Stimulated activated CD8-positive, alpha-beta memory T cell treated with anti-CD3 and anti-CD28 coated beads, Interleukin-7, amount 100 ng/mL, for 4 hours (primary cell): ENCODE data around the gene ZNF217.
"Not testable (repeated sequence)": the region's sequence is repeated elsewhere in the genome, so short reads cannot be mapped to it uniquely, and the experiment has no call there.

Experiments
- DNase-seq, 2 donors: peaks; one replicate each; pipeline ENCODE4 v3.0.0-alpha.2; 2020; ENCODE audit warnings: low read depth in 2 of 2

ZNF217 gene

DNA sequence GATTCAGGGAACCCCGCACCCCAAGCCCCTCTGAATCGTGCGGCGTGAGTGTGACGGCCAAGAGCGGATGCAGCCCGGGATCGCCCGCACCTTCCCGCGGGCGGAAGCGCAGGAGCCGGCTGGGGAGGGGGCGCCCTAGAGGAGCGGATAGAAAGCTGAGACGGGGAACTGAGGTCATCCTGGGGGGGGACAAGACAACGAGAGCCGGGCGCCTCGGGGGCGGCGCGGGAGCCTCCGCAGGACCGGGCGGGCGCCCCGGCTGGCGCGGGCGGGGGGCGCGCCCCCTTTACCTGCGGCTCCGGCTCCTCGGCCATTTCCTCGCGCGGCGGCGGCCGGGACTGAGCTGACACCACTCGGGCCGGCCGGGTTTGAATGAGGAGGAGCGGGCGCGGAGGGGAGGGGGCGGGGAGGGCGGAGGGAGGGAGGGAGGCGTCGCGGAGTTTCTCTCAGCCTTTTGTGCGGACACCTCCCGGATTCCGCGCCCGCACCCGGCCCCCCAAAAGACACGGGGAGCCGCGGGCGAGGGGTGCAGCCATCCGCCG is at the start of gene ZNF217:
Gene ZNF217, minus strand, starts transcription at position 374 of the 542 bp plus-strand sequence. CDS start 11,013 bp downstream, outside the sequence.
- peak in 1 of 2 donors; percentile 57 for DNase-seq

- peak; percentile 33 to 43 for DNase-seq
These were observed 49.6 kb upstream of the ZNF217 start for GRCh38 chr20:53643031-53643832.

DNA sequence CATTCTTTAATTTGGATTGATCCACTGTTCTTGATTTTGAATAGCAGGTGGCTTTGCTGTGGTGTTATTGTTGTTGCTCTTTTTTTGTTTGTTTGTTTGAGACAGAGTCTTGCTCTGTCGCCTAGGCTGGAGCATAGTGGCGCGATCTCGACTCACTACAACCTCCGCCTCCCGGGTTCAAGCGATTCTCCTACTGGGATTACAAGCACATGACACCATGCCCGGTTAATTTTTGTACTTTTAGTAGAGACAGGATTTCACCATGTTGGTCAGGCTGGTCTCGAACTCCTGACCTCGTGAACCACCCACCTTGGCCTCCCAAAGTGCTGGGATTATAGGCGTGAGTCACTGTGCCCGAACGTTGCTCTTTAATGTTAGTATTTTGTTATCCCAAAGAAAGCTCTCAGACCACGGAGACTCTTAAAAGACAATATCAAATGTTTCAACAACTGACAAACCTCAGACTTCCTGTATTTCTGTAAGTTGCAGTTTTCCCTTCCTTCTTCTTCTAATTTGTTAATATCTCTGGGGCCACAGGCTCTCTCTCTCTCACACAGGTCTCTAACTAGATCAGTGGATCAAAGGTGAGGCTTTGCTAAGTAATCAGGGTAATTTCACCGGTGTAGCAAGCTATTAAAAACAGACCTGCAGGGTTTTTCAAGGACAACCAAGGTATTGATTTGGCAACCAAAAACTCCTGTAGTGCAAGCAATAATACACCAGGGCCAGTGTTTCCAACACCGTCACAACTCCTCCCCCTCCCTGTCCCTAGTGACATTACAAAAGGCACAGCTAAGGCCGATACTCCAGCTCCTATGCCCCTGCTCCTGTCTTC is 48.8 kb upstream of the ZNF217 start:
- DNase-seq, result no peak

GRCh38 chr20:53639647-53640440 is 46.2 kb upstream of the ZNF217 start:
- no peak for DNase-seq

DNA sequence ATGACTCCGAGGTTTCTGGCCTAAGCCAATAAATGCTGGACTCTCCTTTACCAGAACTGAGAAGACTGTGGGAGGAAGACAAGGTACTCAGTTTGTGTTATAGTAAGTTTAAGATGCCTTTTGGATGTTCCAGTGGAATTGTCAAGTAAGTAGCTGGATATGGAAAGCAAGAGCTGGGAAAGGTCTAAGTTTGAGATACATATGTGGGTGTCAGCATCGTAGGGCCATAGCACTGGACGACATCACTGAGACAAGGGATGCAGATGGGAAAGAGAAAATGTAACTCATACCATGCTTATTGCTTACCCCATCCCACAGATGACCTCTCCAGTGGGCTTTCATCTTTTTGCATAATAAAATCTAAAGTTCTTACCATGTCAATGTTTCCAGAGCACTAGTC is 45.5 kb upstream of the ZNF217 start:
- DNase-seq, result no peak

DNA sequence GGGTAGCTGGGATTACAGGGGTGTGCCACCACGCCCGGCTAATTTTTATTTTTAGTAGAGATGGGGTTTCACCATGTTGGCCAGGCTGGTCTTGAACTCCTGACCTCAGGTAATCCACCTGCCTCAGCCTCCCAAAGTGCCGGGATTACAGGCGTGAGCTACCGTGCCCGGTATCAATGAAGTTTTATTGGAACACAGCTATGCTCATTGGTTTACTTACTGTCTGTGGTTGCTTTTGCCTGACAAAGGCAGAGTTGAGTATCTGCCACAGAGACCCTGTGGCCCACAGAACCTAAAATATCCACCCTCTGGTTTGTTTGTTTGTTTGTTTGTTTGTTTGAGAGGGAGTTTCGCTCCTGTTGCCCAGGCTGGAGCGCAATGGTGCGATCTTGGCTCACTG is 43.7 kb upstream of the ZNF217 start:
- DNase-seq, result not testable (repeated sequence)

- DNase-seq, result no peak
These were observed 43.0 kb upstream of the ZNF217 start for GRCh38 chr20:53636540-53637097.

- DNase-seq, result no peak
These were observed 41.6 kb upstream of the ZNF217 start for GRCh38 chr20:53635221-53635620.

DNA sequence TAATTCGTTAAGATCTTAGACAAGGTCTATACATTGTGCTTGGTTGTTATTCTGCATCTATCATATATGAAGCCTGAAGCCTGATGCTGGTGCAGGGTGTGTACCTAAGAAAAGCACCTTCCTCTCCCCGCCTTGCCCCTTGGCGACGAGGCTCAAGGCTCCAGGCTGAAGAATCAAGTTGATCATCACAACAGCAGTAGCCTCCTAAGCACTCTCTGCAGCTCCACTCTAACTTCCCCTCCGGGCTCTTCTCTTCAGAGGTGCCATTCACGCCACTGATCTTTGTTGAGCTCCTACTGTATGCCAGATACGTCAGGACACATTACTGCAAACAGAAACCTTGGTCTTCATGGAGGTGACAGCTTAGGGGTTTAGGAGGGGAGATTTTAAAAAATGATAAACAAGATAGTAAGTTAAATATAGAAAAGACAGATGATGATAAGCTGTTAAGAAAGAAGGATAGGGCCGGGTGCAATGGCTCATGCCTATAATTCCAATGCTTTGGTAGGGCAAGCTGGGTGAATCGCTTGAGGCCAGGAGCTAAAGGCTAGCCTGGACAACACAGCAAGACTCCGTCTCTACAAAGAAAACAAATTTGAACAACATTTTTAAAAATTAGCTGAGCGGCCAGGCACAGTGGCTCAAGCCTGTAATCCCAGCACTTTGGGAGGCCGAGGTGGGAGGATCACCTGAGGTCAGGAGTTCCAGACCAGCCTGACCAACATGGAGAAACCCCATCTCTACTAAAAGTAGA is 38.4 kb upstream of the ZNF217 start:
- no peak for DNase-seq

DNA sequence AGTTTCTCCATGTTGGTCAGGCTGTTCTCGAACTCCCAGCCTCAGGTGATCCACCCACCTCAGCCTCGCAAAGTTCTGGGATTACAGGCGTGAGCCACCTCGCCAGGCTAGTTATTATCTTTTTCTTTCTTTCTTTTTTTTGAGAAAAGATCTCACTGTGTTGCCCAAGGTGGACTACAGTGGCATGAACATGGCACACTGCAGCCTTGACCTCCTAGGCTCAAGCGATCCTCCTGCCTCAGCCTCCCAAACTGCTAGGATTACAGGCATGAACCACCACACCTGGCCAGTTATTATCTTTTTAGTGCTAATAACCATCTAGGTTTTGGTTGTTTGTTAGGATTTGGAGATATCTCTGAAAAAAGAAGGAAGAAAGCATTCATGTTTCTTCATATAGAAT is 35.8 kb upstream of the ZNF217 start:
- DNase-seq, result no peak

DNA sequence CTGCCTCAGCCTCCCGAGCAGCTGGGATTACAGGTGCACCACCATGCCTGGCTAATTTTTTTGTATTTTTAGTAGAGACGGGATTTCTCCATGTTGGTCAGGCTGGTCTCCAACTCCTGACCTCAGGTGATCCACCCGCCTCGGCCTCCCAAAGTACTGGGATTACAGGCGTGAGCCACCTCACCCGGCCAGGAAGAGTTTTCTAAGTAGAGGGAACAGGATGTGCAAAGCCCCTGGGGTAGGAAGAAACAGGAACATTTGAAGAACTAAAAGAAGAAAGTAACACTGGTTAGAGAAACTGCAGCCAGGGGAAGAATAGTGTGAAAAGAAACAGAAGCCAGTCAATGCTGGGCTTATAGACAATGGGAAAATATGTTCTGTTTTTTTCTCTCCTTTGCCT is 35.1 kb upstream of the ZNF217 start:
- DNase-seq, result not testable (repeated sequence)

DNA sequence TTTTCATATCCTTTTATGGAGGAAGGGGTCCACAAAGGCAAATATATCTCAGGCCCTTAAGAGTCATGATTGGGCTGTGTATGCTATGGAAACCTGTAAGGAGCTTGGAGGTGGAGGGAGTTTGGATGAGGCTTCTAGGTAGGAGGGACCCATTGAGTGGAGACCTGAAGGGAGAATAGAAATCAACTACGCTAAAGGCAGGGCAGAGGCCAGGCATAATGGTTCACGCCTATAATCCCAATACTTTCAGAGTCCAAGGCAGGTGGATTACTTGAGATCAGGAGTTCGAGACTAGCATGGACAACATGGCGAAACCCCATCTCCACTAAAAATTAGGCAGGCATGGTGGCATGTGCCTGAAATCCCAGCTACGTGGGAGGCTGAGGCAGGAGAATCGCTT is 34.4 kb upstream of the ZNF217 start:
- no peak for DNase-seq

DNA sequence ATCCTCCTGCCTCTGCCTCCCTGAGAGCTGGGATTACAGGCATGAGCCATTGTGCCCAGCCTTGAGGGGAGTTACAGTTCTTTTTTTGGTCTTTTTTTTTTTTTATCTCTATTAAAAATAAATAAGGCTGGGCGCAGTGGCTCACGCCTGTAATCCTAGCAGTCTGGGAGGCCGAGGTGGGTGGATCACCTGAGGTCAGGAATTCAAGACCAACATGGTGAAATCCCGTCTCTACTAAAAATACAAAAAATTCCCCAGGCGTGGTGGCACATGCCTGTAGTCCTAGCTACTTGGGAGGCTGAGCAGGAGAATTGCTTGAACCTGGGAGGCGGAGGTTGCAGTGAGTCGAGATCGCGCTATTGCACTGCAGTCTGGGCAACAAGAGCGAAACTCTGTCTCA is 33.4 kb upstream of the ZNF217 start:
- DNase-seq, result not testable (repeated sequence)

DNA sequence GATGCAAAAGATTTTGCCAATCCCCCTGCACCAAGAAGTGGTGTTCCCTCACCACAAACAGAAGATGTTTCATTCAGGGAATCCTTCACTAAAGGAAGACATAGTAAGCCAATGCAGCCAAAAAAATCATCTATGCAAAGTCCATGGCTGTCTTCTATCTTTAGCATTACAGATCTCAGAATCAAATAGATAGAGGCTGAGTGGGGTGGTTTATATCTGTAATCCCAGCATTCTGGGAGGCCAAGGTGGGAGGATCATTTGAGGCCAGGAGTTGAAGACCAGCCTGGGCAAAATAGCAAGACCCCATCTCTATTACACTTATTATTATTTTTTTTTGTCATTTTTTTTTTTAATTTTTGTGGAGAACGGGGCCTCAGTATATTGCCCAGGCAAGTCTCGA is 32.9 kb upstream of the ZNF217 start:
- DNase-seq, result no peak

GRCh38 chr20:53625311-53626129 is 31.9 kb upstream of the ZNF217 start:
- DNase-seq, result no peak

- not testable (repeated sequence) for DNase-seq
These were observed 31.2 kb upstream of the ZNF217 start for GRCh38 chr20:53624927-53625250.

DNA sequence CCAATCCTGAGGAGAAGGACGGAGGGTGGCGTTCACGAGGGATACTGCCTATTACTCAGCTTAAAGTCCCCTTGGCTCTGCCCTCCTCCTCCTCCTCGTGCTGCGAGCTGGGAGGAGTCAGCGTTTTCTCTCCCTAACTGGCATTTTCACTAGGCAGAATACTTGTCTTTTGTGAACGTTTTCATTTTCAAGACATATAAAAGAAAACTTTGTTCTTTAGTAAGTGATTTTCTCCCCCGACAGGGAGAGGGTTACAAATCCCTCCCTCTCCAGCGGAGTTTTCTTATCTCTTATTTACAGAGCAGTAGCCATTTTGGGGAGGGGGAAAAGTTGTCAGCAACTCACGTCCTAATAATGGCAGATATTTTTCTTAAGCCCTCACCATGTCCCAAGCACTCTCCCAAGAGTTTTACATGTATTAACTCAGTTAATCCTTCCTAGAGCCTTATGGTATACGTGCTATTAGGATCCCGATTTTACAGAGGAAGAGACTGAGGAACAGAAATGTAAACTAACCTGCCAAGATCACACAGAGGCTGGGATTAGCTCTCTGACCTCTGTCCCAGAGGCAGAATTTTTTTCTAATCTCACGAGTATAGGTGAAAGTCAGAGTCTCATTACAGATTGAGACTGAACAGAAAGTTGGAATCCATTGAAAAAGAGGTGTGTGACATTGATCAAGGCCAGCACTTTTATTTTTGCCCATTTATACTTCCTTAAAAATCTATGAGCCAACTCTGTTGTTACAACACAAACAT is 30.0 kb upstream of the ZNF217 start:
- DNase-seq, result peak in 1 of 2 donors; percentile 10

- no peak for DNase-seq
These were observed 29.5 kb upstream of the ZNF217 start for GRCh38 chr20:53623134-53623453.
